Activated naive CD8-positive, alpha-beta T cell treated with anti-CD3 and anti-CD28 coated beads, Interleukin-2, amount 50 U/mL, for 24 hours (primary cell): ENCODE measurements around the gene SH3RF3.
"Not testable (repeated sequence)": the region's sequence is repeated elsewhere in the genome, so short reads cannot be mapped to it uniquely, and the experiment has no call there.

Source experiments
- ATAC-seq: fragments of 150-1000 bp; cut with Tn5 transposase; one replicate; pipeline ENCODE4 v1.10.0; 2021
- DNase-seq: peaks from one replicate; pipeline ENCODE4 v3.0.0; 2021
- H3K27ac Mint-ChIP-seq: one replicate; pipeline ENCODE4 v1.8.0; 2021; ENCODE audit warnings: mild to moderate bottlenecking, mixed read lengths
- H3K27me3 Mint-ChIP-seq: one replicate; pipeline ENCODE4 v1.8.0; 2021; ENCODE audit warnings: mixed read lengths
- H3K36me3 Mint-ChIP-seq: one replicate; pipeline ENCODE4 v1.8.0; 2021; ENCODE audit warnings: low read depth, mixed read lengths
- H3K4me1 Mint-ChIP-seq: one replicate; pipeline ENCODE4 v1.8.0; 2021; ENCODE audit warnings: mixed read lengths
- H3K4me3 Mint-ChIP-seq: one replicate; pipeline ENCODE4 v1.8.0; 2021; ENCODE audit warnings: mild to moderate bottlenecking, moderate library complexity, mixed read lengths
- H3K9me3 Mint-ChIP-seq: one replicate; pipeline ENCODE4 v1.8.0; 2021; ENCODE audit warnings: mixed read lengths

Gene SH3RF3

GRCh38 chr2:109209941-109210340, 80.9 kb downstream of the SH3RF3 start:
- Mint-ChIP-seq H3K9me3 (no peaks in the 10 kb centered on the region), H3K27me3 (peaks cover 56% of the 10 kb centered on the region), H3K4me3 (no peak overlapping the region), H3K27ac (no peak overlapping the region), H3K36me3 (peaks cover 2% of the 10 kb centered on the region), H3K4me1 (peaks cover 57% of the 10 kb centered on the region)
- ATAC-seq (no peak), DNase-seq (no peak)

GRCh38 chr2:109210431-109211200, 81.6 kb downstream of the SH3RF3 start:
- DNase-seq (no peak), ATAC-seq (no peak)
- H3K4me1 Mint-ChIP-seq: peaks cover 63% of the 10 kb centered on the region
- H3K4me3 Mint-ChIP-seq: no peak overlapping the region
- H3K9me3 Mint-ChIP-seq: no peaks in the 10 kb centered on the region
- H3K36me3 Mint-ChIP-seq: peaks cover 2% of the 10 kb centered on the region
- H3K27me3 Mint-ChIP-seq: peaks cover 58% of the 10 kb centered on the region
- peak overlapping the region; percentile 12 for H3K27ac Mint-ChIP-seq

GRCh38 chr2:109211315-109211714, 82.3 kb downstream of the SH3RF3 start:
- Mint-ChIP-seq H3K27me3 (peaks cover 63% of the 10 kb centered on the region), H3K4me1 (peaks cover 70% of the 10 kb centered on the region), H3K36me3 (peaks cover 2% of the 10 kb centered on the region), H3K27ac (peak overlapping the region; percentile 12), H3K4me3 (no peak overlapping the region), H3K9me3 (no peaks in the 10 kb centered on the region)
- DNase-seq (no peak), ATAC-seq (no peak)

- peak overlapping the region; percentile 70 for H3K4me3 Mint-ChIP-seq
- peak overlapping the region; percentile 95 for H3K27ac Mint-ChIP-seq
These were observed 84.0 kb downstream of the SH3RF3 start for GRCh38 chr2:109212836-109213563.

GRCh38 chr2:109213646-109214433, 84.8 kb downstream of the SH3RF3 start:
- Mint-ChIP-seq H3K36me3 (peaks cover 2% of the 10 kb centered on the region), H3K4me3 (peak overlapping the region; percentile 70), H3K27ac (peak overlapping the region; percentile 95), H3K4me1 (peaks cover 88% of the 10 kb centered on the region), H3K27me3 (peaks cover 66% of the 10 kb centered on the region), H3K9me3 (no peaks in the 10 kb centered on the region)
- peak; percentile 72 for DNase-seq
- peak; percentile 76 for ATAC-seq

More at GRCh38 chr2:109212836-109213563, 84.0 kb downstream of the SH3RF3 start:
- Mint-ChIP-seq H3K9me3 (no peaks in the 10 kb centered on the region), H3K36me3 (peaks cover 2% of the 10 kb centered on the region), H3K4me1 (peaks cover 79% of the 10 kb centered on the region), H3K27me3 (peaks cover 69% of the 10 kb centered on the region)
- DNase-seq: no peak
- ATAC-seq: no peak

- Mint-ChIP-seq H3K4me3 (peak overlapping the region; percentile 70), H3K4me1 (peaks cover 82% of the 10 kb centered on the region), H3K9me3 (no peaks in the 10 kb centered on the region), H3K27me3 (peaks cover 65% of the 10 kb centered on the region), H3K36me3 (peaks cover 2% of the 10 kb centered on the region), H3K27ac (peak overlapping the region; percentile 95)
- DNase-seq: peak; percentile 44
- peak; percentile 58 for ATAC-seq
These were observed 85.8 kb downstream of the SH3RF3 start for GRCh38 chr2:109214651-109215371.

- H3K4me3 Mint-ChIP-seq: no peak overlapping the region
- ATAC-seq (no peak), DNase-seq (no peak)
- peaks cover 56% of the 10 kb centered on the region for H3K27me3 Mint-ChIP-seq
- peaks cover 2% of the 10 kb centered on the region for H3K36me3 Mint-ChIP-seq
- no peaks in the 10 kb centered on the region for H3K9me3 Mint-ChIP-seq
- H3K27ac Mint-ChIP-seq: no peak overlapping the region
- peaks cover 72% of the 10 kb centered on the region for H3K4me1 Mint-ChIP-seq
These were observed 86.9 kb downstream of the SH3RF3 start for GRCh38 chr2:109215866-109216265.

GRCh38 chr2:109216332-109216731, 87.3 kb downstream of the SH3RF3 start:
- peaks cover 52% of the 10 kb centered on the region for H3K27me3 Mint-ChIP-seq
- peaks cover 67% of the 10 kb centered on the region for H3K4me1 Mint-ChIP-seq

GRCh38 chr2:109217362-109218086, 88.5 kb downstream of the SH3RF3 start:
- peak overlapping the region; percentile 58 for H3K4me3 Mint-ChIP-seq
- H3K4me1 Mint-ChIP-seq: peaks cover 65% of the 10 kb centered on the region
- DNase-seq (no peak), ATAC-seq (no peak)
- H3K9me3 Mint-ChIP-seq: no peaks in the 10 kb centered on the region
- peaks cover 41% of the 10 kb centered on the region for H3K27me3 Mint-ChIP-seq
- H3K36me3 Mint-ChIP-seq: peaks cover 2% of the 10 kb centered on the region
- peak overlapping the region; percentile 44 for H3K27ac Mint-ChIP-seq

More at GRCh38 chr2:109216332-109216731, 87.3 kb downstream of the SH3RF3 start:
- no peak for DNase-seq
- ATAC-seq: no peak
- H3K27ac Mint-ChIP-seq: no peak overlapping the region
- no peak overlapping the region for H3K4me3 Mint-ChIP-seq
- H3K36me3 Mint-ChIP-seq: peaks cover 2% of the 10 kb centered on the region
- no peaks in the 10 kb centered on the region for H3K9me3 Mint-ChIP-seq

GRCh38 chr2:109218087-109218791, 89.2 kb downstream of the SH3RF3 start:
- Mint-ChIP-seq H3K9me3 (no peaks in the 10 kb centered on the region), H3K4me3 (no peak overlapping the region), H3K27me3 (peaks cover 34% of the 10 kb centered on the region), H3K27ac (no peak overlapping the region), H3K4me1 (peaks cover 57% of the 10 kb centered on the region), H3K36me3 (peaks cover 2% of the 10 kb centered on the region)
- DNase-seq: no peak
- no peak for ATAC-seq

DNA sequence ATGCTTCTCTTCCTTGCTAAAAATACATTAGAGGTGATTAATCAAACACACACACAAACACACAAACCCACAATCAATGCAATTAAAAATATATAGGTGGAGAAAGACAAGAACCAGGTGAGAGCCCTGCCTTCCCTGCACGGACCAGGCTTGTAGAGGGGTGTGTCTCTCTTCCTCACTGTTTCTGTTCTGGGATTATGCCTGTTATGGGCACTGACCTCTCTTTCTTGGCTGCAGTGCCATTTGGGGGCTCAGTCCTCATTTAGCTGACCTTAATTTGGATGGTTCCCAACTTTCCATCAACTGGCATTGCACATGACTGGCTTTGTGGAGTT, 89.8 kb downstream of the SH3RF3 start:
- peaks cover 52% of the 10 kb centered on the region for H3K4me1 Mint-ChIP-seq
- H3K36me3 Mint-ChIP-seq: peaks cover 2% of the 10 kb centered on the region
- no peaks in the 10 kb centered on the region for H3K9me3 Mint-ChIP-seq
- H3K27ac Mint-ChIP-seq: no peak overlapping the region
- no peak overlapping the region for H3K4me3 Mint-ChIP-seq
- DNase-seq (no peak), ATAC-seq (no peak)
- peaks cover 29% of the 10 kb centered on the region for H3K27me3 Mint-ChIP-seq

DNA sequence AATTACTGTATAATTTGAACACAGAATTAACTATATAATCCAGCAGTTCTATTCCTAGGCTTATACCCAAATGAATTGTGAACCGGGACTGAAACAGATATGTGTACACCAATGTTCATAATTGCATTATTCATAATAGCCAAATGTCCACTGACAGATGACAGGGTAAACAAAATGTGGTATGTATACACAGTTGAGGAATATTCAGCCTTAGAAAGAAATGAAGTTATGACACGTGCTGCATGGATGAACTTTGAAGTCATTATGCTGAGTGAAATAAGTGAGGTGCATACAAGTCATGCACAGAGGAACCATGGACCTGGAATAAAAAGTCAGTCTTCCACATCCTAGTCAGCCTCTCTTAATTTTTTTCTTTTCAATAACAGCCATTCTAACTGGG, 91.9 kb downstream of the SH3RF3 start:
- no peaks in the 10 kb centered on the region for H3K9me3 Mint-ChIP-seq
- DNase-seq: no peak
- peaks cover 22% of the 10 kb centered on the region for H3K27me3 Mint-ChIP-seq
- no peak overlapping the region for H3K4me3 Mint-ChIP-seq
- H3K36me3 Mint-ChIP-seq: no peaks in the 10 kb centered on the region
- H3K27ac Mint-ChIP-seq: no peak overlapping the region
- H3K4me1 Mint-ChIP-seq: peaks cover 34% of the 10 kb centered on the region
- ATAC-seq: no peak

- H3K9me3 Mint-ChIP-seq, H3K4me3 Mint-ChIP-seq, H3K27ac Mint-ChIP-seq, H3K36me3 Mint-ChIP-seq, DNase-seq, ATAC-seq: not testable (repeated sequence)
- Mint-ChIP-seq H3K4me1 (peaks cover 29% of the 10 kb centered on the region), H3K27me3 (peaks cover 19% of the 10 kb centered on the region)
These were observed 92.3 kb downstream of the SH3RF3 start for GRCh38 chr2:109221316-109221715.
